Suprapubic skin (tissue), 4 donors: ENCODE measurements around the gene SRBD1. TPM values are rescaled to one million over a fixed set of nuclear protein-coding genes. Genes with fewer than 3 reads are reported as not detected.

Source experiments
- DNase-seq, 2 donors: peaks; one replicate each; pipeline ENCODE4 v3.0.0-alpha.2; 2019; ENCODE audit warnings: low spot score in 2 of 2
- H3K27ac ChIP-seq: fragments of 200-600 bp; sonication (generic); one replicate; pipeline ENCODE4 v1.5.1; 2019
- H3K27me3 ChIP-seq: fragments of 200-600 bp; sonication (generic); one replicate; pipeline ENCODE4 v1.5.1; 2019
- H3K36me3 ChIP-seq: fragments of 200-600 bp; sonication (generic); one replicate; pipeline ENCODE4 v1.5.1; 2019
- H3K4me1 ChIP-seq: fragments of 200-600 bp; sonication (generic); one replicate; pipeline ENCODE4 v1.5.1; 2019
- H3K4me3 ChIP-seq: fragments of 200-600 bp; sonication (generic); one replicate; pipeline ENCODE4 v1.5.1; 2019; ENCODE audit warnings: mild to moderate bottlenecking
- H3K9me3 ChIP-seq: fragments of 200-600 bp; sonication (generic); one replicate; pipeline ENCODE4 v1.5.1; 2019
- EP300 ChIP-seq: sonication (generic); formaldehyde crosslinking; IDR thresholded peaks from one replicate; pipeline ENCODE4 v1.6.1; 2017; ENCODE audit warnings: antibody characterized with exemption
- POLR2A ChIP-seq, 2 donors: fragments of 450-650 bp; IDR thresholded peaks; one replicate each; pipeline ENCODE4 v1.6.1; 2017; ENCODE audit warnings: antibody characterized with exemption in 2 of 2, mild to moderate bottlenecking in 2 of 2, moderate library complexity in 2 of 2
- POLR2AphosphoS5 ChIP-seq, 3 donors: sonication (generic); formaldehyde crosslinking; IDR thresholded peaks; one replicate each; pipeline ENCODE4 v1.6.1; 2017; ENCODE audit warnings: antibody characterized with exemption in 3 of 3
- WGBS: methylation state at CpG from one replicate; pipeline ENCODE4 v1.1.5; 2018; 5-methylcytosine and 5-hydroxymethylcytosine counted together
- total RNA-seq, 4 donors: library from RNA; depleted of rRNA; stranded (reverse); fragments of >200 nt; gene quantifications; one replicate each; pipeline ENCODE4 v1.1.0, GENCODE V29; 2016
- TF ChIP-seq, protein P1 (sequence below), 2 donors: fragments of 200-600 bp in 1 of 2; fragments of 450-650 bp in 1 of 2; sonication (generic) in 1 of 2; IDR thresholded peaks; one replicate each; pipeline ENCODE4 v1.5.1; 2016 to 2019; ENCODE audit warnings: antibody characterized with exemption in 2 of 2, mild to moderate bottlenecking in 1 of 2, moderate library complexity in 1 of 2

SRBD1 gene
- total RNA-seq, 4 donors from 2014 or later = 6.1 to 9.6 (median 7.2) TPM

DNA sequence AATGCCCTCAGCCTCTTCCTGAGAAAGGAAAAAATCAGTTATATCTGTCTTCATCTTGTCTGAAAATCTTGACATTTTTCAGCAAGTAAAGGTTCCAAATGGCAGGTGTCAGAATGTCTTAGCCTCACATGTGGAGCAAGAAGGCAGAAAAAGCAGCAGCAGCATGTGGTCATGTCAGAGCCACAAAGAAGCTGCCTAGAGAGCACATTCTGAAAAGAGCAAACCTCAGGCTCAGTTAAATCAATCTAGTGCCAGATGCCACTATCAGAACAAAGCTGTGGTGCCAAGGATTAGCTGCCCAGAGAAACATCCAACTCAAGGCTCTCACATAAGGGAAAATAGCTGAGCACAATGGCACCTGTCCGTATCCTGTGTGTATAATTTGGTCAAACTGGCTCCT is 105.9 kb downstream of the SRBD1 start:
- Histone ChIP-seq H3K27ac (no peak overlapping the region), H3K36me3 (no peaks in the 10 kb centered on the region), H3K27me3 (no peaks in the 10 kb centered on the region), H3K4me1 (no peaks in the 10 kb centered on the region), H3K9me3 (no peaks in the 10 kb centered on the region), H3K4me3 (no peak overlapping the region)
- no peak for DNase-seq
- TF ChIP-seq, protein P1, sequence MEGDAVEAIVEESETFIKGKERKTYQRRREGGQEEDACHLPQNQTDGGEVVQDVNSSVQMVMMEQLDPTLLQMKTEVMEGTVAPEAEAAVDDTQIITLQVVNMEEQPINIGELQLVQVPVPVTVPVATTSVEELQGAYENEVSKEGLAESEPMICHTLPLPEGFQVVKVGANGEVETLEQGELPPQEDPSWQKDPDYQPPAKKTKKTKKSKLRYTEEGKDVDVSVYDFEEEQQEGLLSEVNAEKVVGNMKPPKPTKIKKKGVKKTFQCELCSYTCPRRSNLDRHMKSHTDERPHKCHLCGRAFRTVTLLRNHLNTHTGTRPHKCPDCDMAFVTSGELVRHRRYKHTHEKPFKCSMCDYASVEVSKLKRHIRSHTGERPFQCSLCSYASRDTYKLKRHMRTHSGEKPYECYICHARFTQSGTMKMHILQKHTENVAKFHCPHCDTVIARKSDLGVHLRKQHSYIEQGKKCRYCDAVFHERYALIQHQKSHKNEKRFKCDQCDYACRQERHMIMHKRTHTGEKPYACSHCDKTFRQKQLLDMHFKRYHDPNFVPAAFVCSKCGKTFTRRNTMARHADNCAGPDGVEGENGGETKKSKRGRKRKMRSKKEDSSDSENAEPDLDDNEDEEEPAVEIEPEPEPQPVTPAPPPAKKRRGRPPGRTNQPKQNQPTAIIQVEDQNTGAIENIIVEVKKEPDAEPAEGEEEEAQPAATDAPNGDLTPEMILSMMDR (IDR thresholded peaks at IDR 0.05) = no peak
- TF ChIP-seq POLR2AphosphoS5 (IDR thresholded peaks at IDR 0.05) (no peak), POLR2A (IDR thresholded peaks at IDR 0.05) (no peak), EP300 (no peak)
- WGBS = 100% methylated on average over 1 of the region's 1 CpG

GRCh38 chr2:45498661-45499550 is 112.2 kb downstream of the SRBD1 start:
- 85% methylated on average over 1 of the region's 1 CpG for WGBS
- DNase-seq = no peak

DNA sequence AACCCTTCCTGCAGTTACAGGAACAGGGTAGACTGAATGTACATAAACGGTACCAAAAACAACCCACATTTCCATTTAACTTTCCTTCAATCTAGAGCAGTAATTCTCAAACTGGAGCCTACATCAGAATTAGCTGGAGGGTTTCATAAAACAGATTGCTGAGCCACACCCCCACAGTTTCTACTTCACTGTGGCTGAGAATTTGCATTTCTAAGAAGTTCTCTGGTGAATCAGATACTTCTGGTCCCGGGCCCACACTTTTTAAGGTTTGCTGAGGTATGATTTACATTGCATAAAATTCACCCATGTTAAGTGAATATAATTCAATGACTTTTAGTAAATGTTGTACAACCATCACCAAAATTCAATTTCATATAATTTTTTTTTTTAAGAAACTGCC is 113.7 kb downstream of the SRBD1 start:
- Histone ChIP-seq H3K9me3 (no peaks in the 10 kb centered on the region), H3K27ac (no peak overlapping the region), H3K4me3 (no peak overlapping the region), H3K27me3 (no peaks in the 10 kb centered on the region), H3K4me1 (no peaks in the 10 kb centered on the region), H3K36me3 (no peaks in the 10 kb centered on the region)
- 40% methylated on average over 2 of the region's 2 CpGs for WGBS
- no peak for DNase-seq
- TF ChIP-seq POLR2A (IDR thresholded peaks at IDR 0.05) (no peak), POLR2AphosphoS5 (IDR thresholded peaks at IDR 0.05) (no peak), EP300 (no peak)
- TF ChIP-seq, protein P1 (IDR thresholded peaks at IDR 0.05) = no peak

More at GRCh38 chr2:45498661-45499550, 112.2 kb downstream of the SRBD1 start:
- TF ChIP-seq POLR2AphosphoS5 (IDR thresholded peaks at IDR 0.05) (no peak), POLR2A (IDR thresholded peaks at IDR 0.05) (no peak), EP300 (no peak)
- TF ChIP-seq, protein P1 (IDR thresholded peaks at IDR 0.05) = no peak
- Histone ChIP-seq H3K27me3 (no peaks in the 10 kb centered on the region), H3K36me3 (no peaks in the 10 kb centered on the region), H3K27ac (no peak overlapping the region), H3K4me1 (no peaks in the 10 kb centered on the region), H3K9me3 (no peaks in the 10 kb centered on the region), H3K4me3 (no peak overlapping the region)

GRCh38 chr2:45496869-45497268 is 114.2 kb downstream of the SRBD1 start:
- TF ChIP-seq POLR2AphosphoS5 (IDR thresholded peaks at IDR 0.05) = no peak
- no peak for TF ChIP-seq EP300
- no peak for TF ChIP-seq POLR2A (IDR thresholded peaks at IDR 0.05)
- TF ChIP-seq, protein P1 (IDR thresholded peaks at IDR 0.05) = no peak
- H3K27ac ChIP-seq = no peak overlapping the region
- H3K4me1 ChIP-seq = no peaks in the 10 kb centered on the region
- no peak overlapping the region for H3K4me3 ChIP-seq
- H3K36me3 ChIP-seq = no peaks in the 10 kb centered on the region
- H3K9me3 ChIP-seq = no peaks in the 10 kb centered on the region
- 74% methylated on average over 2 of the region's 2 CpGs for WGBS
- DNase-seq = no peak
- H3K27me3 ChIP-seq = no peaks in the 10 kb centered on the region

DNA sequence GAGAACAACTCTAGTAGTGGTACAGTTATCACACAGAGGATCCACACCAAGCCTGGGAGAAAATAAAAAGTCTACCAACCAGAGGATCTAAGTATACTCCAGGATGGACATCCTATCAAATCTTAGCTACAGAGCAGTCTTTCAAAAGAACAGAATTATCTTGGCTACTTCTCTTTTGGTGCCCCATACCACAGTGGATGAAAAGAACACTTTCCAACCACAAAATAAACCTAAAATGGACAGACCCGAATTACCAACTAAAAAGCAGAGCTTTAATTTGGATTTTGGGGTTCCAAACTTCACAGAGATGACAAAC is 116.1 kb downstream of the SRBD1 start:
- WGBS = 34% methylated on average over 1 of the region's 1 CpG
- no peak overlapping the region for H3K27ac ChIP-seq
- no peak for DNase-seq
- no peak overlapping the region for H3K4me3 ChIP-seq
- no peaks in the 10 kb centered on the region for H3K36me3 ChIP-seq
- H3K9me3 ChIP-seq = no peaks in the 10 kb centered on the region
- no peaks in the 10 kb centered on the region for H3K4me1 ChIP-seq
- TF ChIP-seq EP300 = no peak
- no peak for TF ChIP-seq POLR2A (IDR thresholded peaks at IDR 0.05)
- TF ChIP-seq, protein P1 (IDR thresholded peaks at IDR 0.05) = no peak
- TF ChIP-seq POLR2AphosphoS5 (IDR thresholded peaks at IDR 0.05) = no peak
- no peaks in the 10 kb centered on the region for H3K27me3 ChIP-seq
